ENCODE measurements around the gene GCSAM.
A peak's percentile ranks its signal among the peaks of the same experiment; 100 is the strongest.

The GCSAM gene

GRCh38 chr3:112111785-112112402, 21.2 kb downstream of the GCSAM start:
- DNase-seq, result peak in 4 of 10 donors; percentile 25 to 43 (median 30)
- intact Hi-C loops (cut with DNase I), result no loop called here

- no peak for DNase-seq
- intact Hi-C loops (cut with DNase I), result no loop called here
These were observed 23.7 kb downstream of the GCSAM start for GRCh38 chr3:112109322-112109721.

GRCh38 chr3:112104774-112105173, 28.3 kb downstream of the GCSAM start:
- no peak for DNase-seq
- intact Hi-C loops (cut with DNase I), result no loop called here

GRCh38 chr3:112101916-112102315, 31.1 kb downstream of the GCSAM start:
- intact Hi-C loops (cut with DNase I), result no loop called here

GRCh38 chr3:112097378-112097777, 35.7 kb downstream of the GCSAM start:
- DNase-seq, result no peak
- intact Hi-C loops (cut with DNase I), result no loop called here

More at GRCh38 chr3:112101916-112102315, 31.1 kb downstream of the GCSAM start:
- no peak for DNase-seq

- intact Hi-C loops (cut with DNase I), result no loop called here
- DNase-seq, result no peak
These were observed 36.9 kb downstream of the GCSAM start for GRCh38 chr3:112096176-112096575.

- intact Hi-C loops (cut with DNase I), result no loop called here
- no peak for DNase-seq
These were observed 37.3 kb downstream of the GCSAM start for GRCh38 chr3:112095731-112096130.

- intact Hi-C loops (cut with DNase I), result no loop called here
- DNase-seq, result no peak
These were observed 39.9 kb downstream of the GCSAM start for GRCh38 chr3:112093180-112093522.

- intact Hi-C loops (cut with DNase I), result no loop called here
These were observed 40.4 kb downstream of the GCSAM start for GRCh38 chr3:112092496-112093179.

GRCh38 chr3:112090887-112091586, 42.0 kb downstream of the GCSAM start:
- DNase-seq, result no peak

More at GRCh38 chr3:112092496-112093179, 40.4 kb downstream of the GCSAM start:
- DNase-seq, result no peak

GRCh38 chr3:112089956-112090886, 42.8 kb downstream of the GCSAM start:
- intact Hi-C loops (cut with DNase I), result no loop called here
- DNase-seq, result no peak

More at GRCh38 chr3:112090887-112091586, 42.0 kb downstream of the GCSAM start:
- intact Hi-C loops (cut with DNase I), result no loop called here

- intact Hi-C loops (cut with DNase I), result no loop called here
- no peak for DNase-seq
These were observed 44.1 kb downstream of the GCSAM start for GRCh38 chr3:112088944-112089343.

- intact Hi-C loops (cut with DNase I), result no loop called here
- no peak for DNase-seq
These were observed 45.3 kb downstream of the GCSAM start for GRCh38 chr3:112087746-112088145.

GRCh38 chr3:112086875-112087524, 46.0 kb downstream of the GCSAM start:
- intact Hi-C loops (cut with DNase I), result no loop called here
- DNase-seq, result no peak

GRCh38 chr3:112086076-112086854, 46.8 kb downstream of the GCSAM start, which contains the start of gene C3orf52:
C3orf52 (plus strand) TSS chr3:112086389; CDS start chr3:112086408, 19 bp downstream.
- DNase-seq, result peak; percentile 27 to 93 (median 48)
- intact Hi-C loops (cut with DNase I), result no loop called here

GRCh38 chr3:112085735-112086075, 47.3 kb downstream of the GCSAM start:
- no peak for DNase-seq
- intact Hi-C loops (cut with DNase I), result no loop called here

- intact Hi-C loops (cut with DNase I), result no loop called here
- no peak for DNase-seq
These were observed 47.9 kb downstream of the GCSAM start for GRCh38 chr3:112084980-112085705.

GRCh38 chr3:112083239-112083638, 49.8 kb downstream of the GCSAM start:
- DNase-seq, result no peak
- intact Hi-C loops (cut with DNase I), result no loop called here
